Measurements from ENCODE around the gene RIF1.
"Not testable (repeated sequence)": the region's sequence is repeated elsewhere in the genome, so short reads cannot be mapped to it uniquely, and the experiment has no call there.

RIF1 gene

DNA sequence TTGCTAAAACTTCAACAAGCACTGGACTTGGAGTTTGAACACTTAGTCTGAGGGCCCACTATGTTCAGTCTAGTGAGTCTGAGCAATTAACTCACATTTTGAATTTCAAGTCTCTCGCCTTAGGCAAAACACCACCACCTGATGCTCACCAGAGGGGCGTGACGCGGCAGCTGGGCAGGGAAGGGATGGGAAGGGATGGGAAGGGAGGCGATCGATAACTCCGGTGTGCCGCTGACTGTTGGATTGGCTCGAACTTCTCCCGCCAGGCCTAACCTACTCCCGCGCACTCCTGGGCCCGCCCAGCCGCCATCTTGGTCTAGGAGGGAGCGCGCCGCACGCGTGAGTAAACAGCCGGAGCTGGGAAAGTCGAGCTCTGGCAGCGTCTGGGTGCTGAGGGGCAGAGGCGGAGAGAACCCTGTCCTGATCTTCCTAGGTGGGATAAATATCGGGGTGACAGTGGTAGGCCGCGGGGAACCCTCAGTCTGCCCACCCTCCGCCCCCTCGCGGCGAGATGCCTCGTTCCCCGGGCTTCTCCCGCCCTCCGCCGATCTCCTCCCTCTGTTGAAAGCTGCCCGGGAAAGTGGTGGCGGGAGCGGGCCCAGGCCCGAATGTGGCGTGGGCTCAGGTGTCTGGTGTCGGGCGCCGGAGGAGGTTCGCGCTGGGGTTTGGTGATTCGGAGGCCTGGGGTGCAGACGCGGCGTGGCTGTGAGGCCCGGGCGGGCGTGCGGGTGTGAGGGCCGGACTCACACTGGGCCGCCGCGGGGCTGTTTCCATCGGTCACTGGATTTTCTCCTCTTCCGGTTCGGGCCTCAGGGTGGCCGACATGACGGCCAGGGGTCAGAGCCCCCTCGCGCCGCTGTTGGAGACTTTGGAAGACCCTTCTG lies at the start of gene RIF1:
TSS of gene RIF1 (plus strand) at position 302 of the 884 bp plus-strand sequence. CDS start at position 824, 522 bp downstream.
- DNase-seq, result peak; percentile 88 to 91

- no peak for DNase-seq
Measured at GRCh38 chr2:151361674-151362370, 47.9 kb upstream of the RIF1 start.

- DNase-seq, result no peak
Measured at GRCh38 chr2:151363709-151364108, 46.0 kb upstream of the RIF1 start.

- no peak for DNase-seq
Measured at GRCh38 chr2:151367571-151367970, 42.1 kb upstream of the RIF1 start.

GRCh38 chr2:151374436-151374835 lies 35.3 kb upstream of the RIF1 start:
- no peak for DNase-seq

- DNase-seq, result no peak
Measured at GRCh38 chr2:151379169-151379568, 30.5 kb upstream of the RIF1 start.

GRCh38 chr2:151380580-151381235 lies 29.0 kb upstream of the RIF1 start:
- no peak for DNase-seq

- no peak for DNase-seq
Measured at GRCh38 chr2:151381266-151381665, 28.4 kb upstream of the RIF1 start.

DNA sequence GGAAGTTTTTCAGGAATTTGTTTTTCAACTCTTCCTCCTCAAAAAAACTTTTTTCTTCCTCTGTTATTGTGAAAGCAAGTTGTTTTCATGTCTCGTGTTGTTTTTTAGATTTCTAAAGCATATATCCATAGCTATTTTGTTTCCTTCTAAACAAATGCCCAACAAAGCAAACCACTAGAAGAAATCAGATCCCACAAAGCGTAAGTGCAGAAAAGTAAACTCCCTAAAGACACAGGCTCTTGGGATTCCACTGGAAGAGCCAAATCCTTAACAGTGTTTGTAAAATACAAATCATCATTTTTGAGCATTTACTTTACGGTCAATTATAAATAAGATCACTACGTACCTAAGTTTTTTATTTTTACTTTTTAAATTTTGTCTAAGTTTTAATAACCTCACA lies 21.7 kb upstream of the RIF1 start:
- DNase-seq, result no peak

DNA sequence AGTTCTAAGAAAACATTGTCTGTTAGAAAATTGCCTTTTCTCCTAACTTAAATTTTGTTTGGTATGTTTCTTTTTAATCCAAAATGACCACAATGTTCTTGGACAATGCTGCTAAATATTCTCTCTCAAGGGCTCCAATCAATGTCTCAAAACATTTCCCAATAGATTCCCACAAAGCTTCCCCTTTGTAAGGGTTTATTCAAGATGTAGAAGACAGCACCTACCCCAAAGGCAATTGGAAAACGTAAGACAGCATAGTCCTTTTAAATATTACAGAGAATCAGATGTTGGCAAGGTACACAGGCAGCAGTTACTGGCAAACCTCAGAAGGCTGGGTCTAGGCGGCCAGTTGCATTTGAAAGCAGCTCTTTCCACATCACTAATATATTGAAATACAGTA lies 18.3 kb upstream of the RIF1 start:
- DNase-seq, result no peak

DNA sequence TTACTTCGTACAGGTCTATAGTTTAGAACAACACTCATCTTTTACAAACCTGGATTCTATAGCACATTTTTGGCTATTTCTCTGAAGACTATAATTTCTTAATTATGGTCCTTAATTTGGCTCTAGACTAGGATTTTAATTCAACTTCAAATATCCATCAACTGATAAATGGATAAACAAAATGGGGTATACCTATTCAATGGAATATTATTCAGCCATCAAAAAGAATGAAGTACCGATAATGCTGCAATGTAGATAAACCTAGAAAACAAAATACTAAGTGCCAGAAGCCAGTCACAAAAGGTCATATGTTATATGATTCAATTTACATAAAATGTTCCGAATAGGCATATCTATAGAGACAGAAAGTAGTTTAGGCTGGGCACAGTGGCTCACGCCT lies 15.2 kb upstream of the RIF1 start:
- no peak for DNase-seq

DNA sequence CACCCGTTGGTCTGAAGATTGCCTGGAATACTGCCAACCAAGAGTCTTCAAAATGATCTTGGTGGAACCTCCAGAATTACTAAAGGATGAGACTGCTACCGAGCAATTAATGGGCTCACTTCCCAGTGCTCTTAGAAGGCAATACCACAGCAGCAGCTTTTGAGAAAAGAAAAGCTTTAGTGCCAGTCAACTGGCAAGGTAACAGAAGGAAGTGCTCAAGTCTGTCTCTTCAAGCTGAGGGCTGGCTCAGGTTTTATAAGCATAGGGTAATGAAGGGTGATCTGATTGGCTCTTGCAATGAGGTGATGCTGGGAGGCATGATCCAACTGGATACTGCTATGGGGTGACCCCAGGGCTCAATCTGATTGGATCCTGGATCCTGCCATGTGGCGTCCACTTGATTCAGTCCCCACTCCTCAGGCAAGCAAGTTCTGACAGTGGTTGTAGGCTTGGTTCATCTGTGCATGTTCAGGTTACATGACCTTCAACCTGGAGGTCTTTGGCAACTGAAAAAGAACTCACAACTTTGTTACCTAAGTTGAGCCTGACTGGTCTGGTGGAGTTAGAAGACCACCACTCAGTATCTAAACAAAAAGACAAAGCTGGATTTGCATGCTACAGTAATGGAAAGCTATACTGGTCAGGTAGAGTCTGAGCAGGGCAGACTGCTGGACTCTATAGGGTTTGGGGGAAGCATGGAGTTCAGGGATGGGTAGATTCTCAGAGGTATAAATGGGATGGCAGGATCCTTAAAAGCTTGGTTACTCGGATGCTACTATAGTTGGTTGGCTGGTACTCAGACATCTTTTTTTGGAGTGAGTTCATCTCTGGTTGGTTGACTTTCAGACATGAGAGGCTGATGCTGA lies 14.0 kb upstream of the RIF1 start:
- no peak for DNase-seq

DNA sequence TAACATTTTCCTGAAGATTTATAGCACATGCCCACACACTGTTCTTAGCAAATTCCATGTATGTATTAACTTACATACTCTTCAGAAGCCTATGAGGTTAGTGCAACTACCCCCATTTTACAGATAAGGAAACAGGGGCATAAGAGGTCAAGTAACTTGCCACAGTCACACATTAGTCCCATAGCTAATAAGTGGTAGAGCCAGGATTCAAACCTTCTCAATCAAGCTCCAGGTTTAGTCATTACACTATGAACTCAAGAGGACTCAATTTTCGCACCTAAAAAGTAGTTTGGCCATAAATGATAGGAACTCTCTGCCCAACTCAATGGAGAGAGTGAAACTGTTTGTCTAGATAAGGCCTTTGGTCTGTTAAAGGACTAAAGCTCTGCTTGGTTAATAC lies 9.7 kb upstream of the RIF1 start:
- DNase-seq, result no peak

- no peak for DNase-seq
Measured at GRCh38 chr2:151401149-151401548, 8.6 kb upstream of the RIF1 start.

- DNase-seq, result no peak
Measured at GRCh38 chr2:151403914-151404313, 5.8 kb upstream of the RIF1 start.

- no peak for DNase-seq
Measured at GRCh38 chr2:151405376-151405775, 4.3 kb upstream of the RIF1 start.

DNA sequence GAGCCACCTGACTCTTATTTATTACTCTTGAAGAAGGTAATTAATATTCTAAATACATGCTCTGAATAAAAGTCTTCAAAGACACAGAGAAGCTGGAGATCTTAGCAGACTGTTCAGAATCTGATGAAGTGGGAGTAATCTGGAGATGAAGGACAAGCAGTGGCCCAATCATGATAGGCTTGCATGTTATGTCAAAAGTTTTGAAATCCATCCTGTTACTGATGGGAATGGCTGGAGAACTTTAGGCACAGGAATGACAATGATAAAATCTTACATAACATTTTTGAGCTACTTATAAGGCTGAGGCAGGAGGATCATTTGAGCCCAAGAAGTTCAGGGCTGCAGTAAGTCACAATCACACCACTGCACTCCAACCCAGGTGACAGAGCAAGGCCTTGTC lies 2.4 kb upstream of the RIF1 start:
- no peak for DNase-seq

DNA sequence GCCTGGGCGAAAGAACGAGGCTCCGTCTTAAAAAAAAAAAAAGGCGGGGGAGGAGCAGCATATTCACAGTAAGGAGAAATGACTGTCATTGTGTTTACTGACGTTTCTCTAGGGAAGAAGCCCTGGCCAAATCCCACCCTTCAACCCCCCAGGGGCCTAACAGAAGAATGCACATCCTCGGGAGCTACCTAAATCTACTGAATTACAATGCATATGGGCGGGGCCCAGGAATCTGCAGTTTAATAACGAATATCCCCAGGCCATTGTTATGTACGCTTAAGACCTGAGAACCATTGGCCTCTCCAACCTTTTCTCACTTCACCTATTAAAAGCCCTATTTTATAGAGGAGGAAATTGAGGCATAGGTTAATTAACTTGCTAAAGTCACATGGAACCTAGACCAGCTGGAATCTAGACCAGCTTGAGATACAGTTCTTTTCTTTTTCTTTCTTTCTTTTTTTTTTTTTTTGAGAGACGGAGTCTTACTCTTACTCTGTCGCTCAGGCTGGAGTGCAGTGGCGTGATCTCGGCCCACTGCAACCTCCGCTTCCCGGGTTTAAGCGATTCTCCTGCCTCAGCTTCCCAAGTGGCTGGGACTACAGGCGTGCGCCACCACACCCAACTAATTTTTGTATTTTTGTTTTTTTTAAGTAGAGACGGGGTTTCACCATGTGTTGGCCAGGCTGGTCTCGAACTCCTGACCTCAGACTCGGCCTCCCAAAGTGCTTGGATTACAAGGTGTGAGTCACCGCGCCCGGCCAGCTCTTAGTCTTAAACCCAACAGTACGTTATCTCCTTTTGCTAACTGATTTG lies 708 bp upstream of the RIF1 start:
- DNase-seq, result no peak

GRCh38 chr2:151410485-151410834 lies 758 bp downstream of the RIF1 start:
- peak; percentile 40 to 45 for DNase-seq

DNA sequence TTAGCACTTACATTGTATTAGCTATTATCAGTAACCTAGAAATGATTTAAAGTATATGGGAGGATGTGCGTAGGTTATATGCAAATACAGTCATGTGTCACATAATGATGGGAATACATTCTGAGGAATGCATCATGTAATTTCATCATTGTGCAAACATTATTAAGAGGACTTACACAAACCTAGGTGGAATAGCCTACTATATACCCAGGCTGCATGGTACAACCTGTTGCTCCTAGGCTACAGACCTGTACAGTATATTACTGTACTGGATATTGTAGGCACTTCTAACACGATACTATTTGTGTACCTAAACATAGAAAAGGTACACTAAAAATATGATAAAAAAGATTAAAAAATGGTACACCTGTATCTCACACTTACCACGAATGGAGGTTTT lies 7.9 kb downstream of the RIF1 start:
- no peak for DNase-seq

DNA sequence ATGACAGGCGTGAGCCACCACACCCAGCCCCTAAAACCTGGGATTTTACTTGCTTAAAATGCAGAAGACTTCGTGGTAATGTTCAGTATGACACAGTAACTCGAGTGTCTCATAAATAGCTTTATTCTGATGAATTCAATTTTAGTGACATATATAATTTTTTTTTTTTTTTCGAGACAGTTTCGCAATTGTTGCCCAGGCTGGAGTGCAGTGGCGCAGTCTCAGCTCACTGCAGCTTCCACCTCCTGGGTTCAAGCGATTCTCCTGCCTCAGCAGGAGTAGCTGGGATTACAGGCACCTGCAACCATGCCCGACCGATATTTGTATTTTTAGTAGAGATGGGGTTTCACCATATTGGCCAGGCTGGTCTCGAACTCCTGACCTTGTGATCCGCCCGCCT lies 12.0 kb downstream of the RIF1 start:
- not testable (repeated sequence) for DNase-seq

DNA sequence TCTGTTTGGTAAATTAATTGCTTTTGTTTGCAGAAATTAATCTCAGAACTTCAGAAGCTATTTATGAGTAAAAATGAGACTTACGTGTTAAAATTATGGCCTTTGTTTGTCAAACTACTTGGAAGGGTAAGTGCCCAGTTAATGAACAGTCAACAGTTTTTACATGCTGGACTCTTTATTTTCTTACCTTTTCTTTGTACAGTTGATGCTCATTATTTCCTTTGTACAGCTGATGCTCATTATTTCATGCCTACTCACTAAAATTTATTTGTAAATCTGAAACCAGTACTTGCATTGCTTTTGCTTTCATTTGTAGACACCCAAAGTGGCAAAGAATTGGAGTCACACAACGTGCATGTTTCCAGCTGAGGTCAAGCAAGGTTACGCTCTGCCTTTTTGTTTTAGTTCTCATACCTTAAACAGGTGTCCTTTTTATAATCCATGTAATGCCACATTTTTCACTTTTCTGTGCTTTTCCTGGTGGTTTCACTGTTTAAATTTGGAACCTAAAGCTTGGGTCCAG lies 13.3 kb downstream of the RIF1 start:
- no peak for DNase-seq

Measured in NCI-H524 (cell line).